ENCODE results near the gene SMIM12. TPM values are rescaled to one million over a fixed set of nuclear protein-coding genes. Genes with fewer than 3 reads are reported as not detected.

Gene SMIM12, protein sequence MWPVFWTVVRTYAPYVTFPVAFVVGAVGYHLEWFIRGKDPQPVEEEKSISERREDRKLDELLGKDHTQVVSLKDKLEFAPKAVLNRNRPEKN
- 10 to 100 TPM; 25.8 to 27.1 TPM for total RNA-seq
- polyA plus RNA-seq (ENCODE audit: insufficient read depth, low read depth, low replicate concordance): 52.3 TPM
- long read RNA-seq, donor 1, transcript SMIM12-206 (2 exons, 3,454 nt): major isoform, 28 of 28 reads
- long read RNA-seq, donor 1, partial matches to known transcripts: 0 of 28 reads
- long read RNA-seq, donor 1, other reads (novel, unspliced or antisense): 0 of 28 reads
- long read RNA-seq, donor 2, transcript SMIM12-206 (2 exons, 3,454 nt): major isoform, 14 of 14 reads
- long read RNA-seq, donor 2, partial matches to known transcripts: 0 of 14 reads
- long read RNA-seq, donor 2, other reads (novel, unspliced or antisense): 0 of 14 reads

DNA sequence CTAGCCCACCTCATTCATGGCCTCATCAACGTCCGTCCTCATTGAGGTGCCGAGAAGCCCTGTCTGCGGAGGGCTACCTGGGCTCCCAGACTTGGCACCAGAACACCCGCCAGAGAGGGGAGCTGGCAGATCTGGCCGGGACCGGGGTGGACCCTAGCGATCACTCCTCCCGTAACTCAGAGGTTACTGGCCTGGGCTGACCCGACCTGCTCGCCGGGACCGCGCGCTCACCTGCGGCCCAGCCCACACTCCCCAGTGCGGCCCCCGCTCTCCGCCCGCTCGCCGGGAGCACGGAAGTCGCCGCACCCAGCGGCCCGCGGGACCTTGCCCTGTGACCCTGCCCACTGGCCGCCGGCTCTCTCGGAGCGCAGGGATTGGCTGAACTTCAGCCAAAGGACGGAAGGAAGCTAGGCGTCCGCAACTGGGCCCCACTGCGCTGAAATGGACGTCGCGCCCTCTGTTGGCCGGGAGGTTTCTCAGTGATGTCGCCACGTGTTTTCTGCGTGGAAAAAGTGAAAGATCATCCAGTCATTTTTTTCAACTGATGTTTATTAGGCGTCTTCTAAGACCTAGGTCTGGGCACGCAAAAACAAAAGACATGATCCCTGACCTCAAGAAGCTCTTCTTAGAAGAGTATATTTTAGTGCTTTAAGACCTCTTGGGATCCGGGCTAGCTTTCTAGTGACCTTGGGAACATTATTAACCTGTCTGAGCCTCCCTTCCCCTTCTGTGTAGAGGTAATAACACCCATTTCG, at the start of gene SMIM12:
Gene SMIM12, minus strand, starts transcription at position 304 of the 755 bp plus-strand sequence. CDS start 3,772 bp downstream, outside the sequence.
- DNase-seq: peak; percentile 96
- TF ChIP-seq, protein P1, sequence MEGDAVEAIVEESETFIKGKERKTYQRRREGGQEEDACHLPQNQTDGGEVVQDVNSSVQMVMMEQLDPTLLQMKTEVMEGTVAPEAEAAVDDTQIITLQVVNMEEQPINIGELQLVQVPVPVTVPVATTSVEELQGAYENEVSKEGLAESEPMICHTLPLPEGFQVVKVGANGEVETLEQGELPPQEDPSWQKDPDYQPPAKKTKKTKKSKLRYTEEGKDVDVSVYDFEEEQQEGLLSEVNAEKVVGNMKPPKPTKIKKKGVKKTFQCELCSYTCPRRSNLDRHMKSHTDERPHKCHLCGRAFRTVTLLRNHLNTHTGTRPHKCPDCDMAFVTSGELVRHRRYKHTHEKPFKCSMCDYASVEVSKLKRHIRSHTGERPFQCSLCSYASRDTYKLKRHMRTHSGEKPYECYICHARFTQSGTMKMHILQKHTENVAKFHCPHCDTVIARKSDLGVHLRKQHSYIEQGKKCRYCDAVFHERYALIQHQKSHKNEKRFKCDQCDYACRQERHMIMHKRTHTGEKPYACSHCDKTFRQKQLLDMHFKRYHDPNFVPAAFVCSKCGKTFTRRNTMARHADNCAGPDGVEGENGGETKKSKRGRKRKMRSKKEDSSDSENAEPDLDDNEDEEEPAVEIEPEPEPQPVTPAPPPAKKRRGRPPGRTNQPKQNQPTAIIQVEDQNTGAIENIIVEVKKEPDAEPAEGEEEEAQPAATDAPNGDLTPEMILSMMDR (IDR thresholded peaks at IDR 0.05): peak; percentile 87 to 98 (median 97)
- TF ChIP-seq POLR2A (IDR thresholded peaks at IDR 0.05): no peak
- no peaks in the 10 kb centered on the region for H3K36me3 ChIP-seq (ENCODE audit: low read depth, missing control alignments)
- H3K4me3 ChIP-seq: peak within 1 kb of the TSS; percentile 81 to 90
- peaks cover 17% of the 10 kb centered on the region for H3K4me1 ChIP-seq
- intact Hi-C loops (cut with DNase I; ENCODE audit: low total_unique reads): no loop called here
- 1% methylated on average over 10 to 27 of the region's 47 CpGs for WGBS, 2 donors
- H3K27ac ChIP-seq: peak within 1 kb of the TSS; percentile 46 to 78
- no peaks in the 10 kb centered on the region for H3K9me3 ChIP-seq
- no peaks in the 10 kb centered on the region for H3K27me3 ChIP-seq

DNA sequence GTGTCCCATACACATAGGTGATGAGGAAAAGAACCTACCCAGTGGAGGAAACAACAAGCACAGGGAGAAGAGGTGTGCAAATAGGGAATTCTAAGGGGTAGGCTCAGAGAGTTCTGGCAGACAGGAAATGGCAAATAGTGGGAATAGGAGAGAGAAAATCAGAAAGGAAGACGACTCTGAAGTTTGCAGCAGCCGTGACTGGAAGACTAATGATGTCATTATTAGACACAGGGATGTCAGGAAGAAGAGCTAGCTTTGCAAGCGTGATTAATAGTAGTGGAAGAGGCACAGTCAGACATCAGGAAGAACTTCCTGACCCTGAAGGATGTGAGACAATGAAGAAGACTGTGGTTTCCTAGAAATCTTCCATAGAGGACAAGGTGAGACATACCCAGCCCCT, 48.8 kb upstream of the SMIM12 start:
- no peak overlapping the region for H3K27ac ChIP-seq
- DNase-seq: no peak

DNA sequence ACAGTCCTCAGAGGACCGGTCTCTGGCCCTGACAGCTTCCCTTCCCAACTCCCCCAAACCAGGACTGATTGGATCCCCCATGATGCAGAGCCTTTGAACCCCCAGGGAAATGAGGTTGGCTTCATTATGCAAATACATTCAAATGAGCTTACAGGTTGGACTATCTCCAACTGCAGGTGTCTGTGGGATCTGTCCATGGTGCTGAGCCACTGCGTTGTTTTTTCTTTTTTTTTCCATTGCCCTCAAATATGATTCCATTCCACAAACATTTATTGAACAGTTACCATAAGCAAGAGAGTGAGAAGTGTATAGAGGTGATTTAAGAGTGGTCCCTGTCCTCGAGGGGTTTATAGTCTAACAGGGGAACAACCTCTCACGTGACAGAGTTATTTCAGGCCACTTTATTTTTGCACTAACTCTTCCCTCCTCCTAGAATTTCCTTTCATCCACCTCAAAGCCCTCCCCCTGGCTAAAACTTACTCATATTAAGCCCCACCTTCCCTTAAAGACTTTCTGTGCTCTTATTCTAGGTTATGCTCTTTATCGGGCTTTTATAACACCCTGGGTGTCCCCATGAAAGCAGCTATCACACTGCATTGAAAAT, 48.0 kb upstream of the SMIM12 start:
- intact Hi-C loops (cut with DNase I; ENCODE audit: low total_unique reads): no loop called here
- 65 to 69% methylated on average over 5 of the region's 5 CpGs for WGBS, 2 donors
- no peaks in the 10 kb centered on the region for H3K27me3 ChIP-seq
- DNase-seq: no peak
- no peak overlapping the region for H3K27ac ChIP-seq
- no peak overlapping the region for H3K4me3 ChIP-seq
- H3K9me3 ChIP-seq: no peaks in the 10 kb centered on the region
- no peaks in the 10 kb centered on the region for H3K4me1 ChIP-seq
- TF ChIP-seq POLR2A (IDR thresholded peaks at IDR 0.05): no peak
- TF ChIP-seq, protein P1 (IDR thresholded peaks at IDR 0.05): no peak
- no peaks in the 10 kb centered on the region for H3K36me3 ChIP-seq (ENCODE audit: low read depth, missing control alignments)

More for the DNA sequence above, 48.8 kb upstream of the SMIM12 start:
- H3K4me1 ChIP-seq: no peaks in the 10 kb centered on the region
- WGBS, 2 donors: 55 to 64% methylated on average over 3 of the region's 3 CpGs
- no peak overlapping the region for H3K4me3 ChIP-seq
- TF ChIP-seq, protein P1 (IDR thresholded peaks at IDR 0.05): no peak
- no peak for TF ChIP-seq POLR2A (IDR thresholded peaks at IDR 0.05)
- intact Hi-C loops (cut with DNase I; ENCODE audit: low total_unique reads): no loop called here
- no peaks in the 10 kb centered on the region for H3K36me3 ChIP-seq (ENCODE audit: low read depth, missing control alignments)
- H3K27me3 ChIP-seq: no peaks in the 10 kb centered on the region
- H3K9me3 ChIP-seq: no peaks in the 10 kb centered on the region

DNA sequence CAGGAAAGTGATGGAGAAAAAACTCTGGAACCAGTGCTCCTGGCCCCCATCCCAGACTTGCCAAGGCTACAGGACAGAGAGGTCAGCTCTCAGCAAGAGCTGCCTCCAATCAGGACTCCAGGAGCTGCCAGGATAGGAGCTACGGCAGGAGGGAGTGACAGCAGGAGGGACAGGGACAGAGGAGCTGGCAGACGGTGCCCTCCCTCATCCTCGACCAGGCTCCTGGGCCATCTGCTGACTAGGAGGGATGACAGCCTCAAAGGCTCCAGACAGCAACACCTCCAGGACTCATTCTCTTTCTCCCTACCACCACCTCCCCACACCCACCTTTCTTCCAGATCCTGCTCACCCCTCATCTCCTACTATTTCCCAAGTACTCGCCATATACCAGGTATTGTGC, 47.2 kb upstream of the SMIM12 start:
- 53 to 63% methylated on average over 4 of the region's 4 CpGs for WGBS, 2 donors

More for the DNA sequence above, 47.2 kb upstream of the SMIM12 start:
- TF ChIP-seq, protein P1 (IDR thresholded peaks at IDR 0.05): no peak
- no peak for TF ChIP-seq POLR2A (IDR thresholded peaks at IDR 0.05)
- no peaks in the 10 kb centered on the region for H3K36me3 ChIP-seq (ENCODE audit: low read depth, missing control alignments)
- DNase-seq: no peak
- no peak overlapping the region for H3K4me3 ChIP-seq
- intact Hi-C loops (cut with DNase I; ENCODE audit: low total_unique reads): no loop called here
- H3K9me3 ChIP-seq: no peaks in the 10 kb centered on the region
- no peaks in the 10 kb centered on the region for H3K4me1 ChIP-seq
- H3K27ac ChIP-seq: no peak overlapping the region
- no peaks in the 10 kb centered on the region for H3K27me3 ChIP-seq
